Activated CD8-positive, alpha-beta T cell treated with anti-CD3 and anti-CD28 coated beads, Interleukin-2, amount 10 ng/mL, durations not matched to agents 7 days and 5 days (primary cell): ENCODE measurements around the gene EXT2. TPM values are rescaled to one million over a fixed set of nuclear protein-coding genes. Genes with fewer than 3 reads are reported as not detected.

ENCODE experiments used
- total RNA-seq, 2 experiments: library from RNA; stranded (reverse); gene quantifications; one replicate each; pipeline ENCODE4 v1.2.3, GENCODE V29; 2021

EXT2 gene
- total RNA-seq, 2 experiments from 2014 or later = 18.4 to 22.5 TPM

Other genes with a start within 250 kb of the EXT2 start
- 10 to 100 TPM; 43.7 to 49.1 TPM for gene ALKBH3, start 214.8 kb upstream of the EXT2 start, total RNA-seq
- gene C11orf96, start 153.0 kb upstream of the EXT2 start, total RNA-seq = 1 to 10 TPM in 1 of 2 experiments, under 1 TPM in 1; 0.55 to 1.1 TPM
- not detected for gene ACCSL, start 47.7 kb upstream of the EXT2 start, total RNA-seq
- gene ACCS, start 29.4 kb upstream of the EXT2 start, total RNA-seq = 1 to 10 TPM; 8.7 to 9.0 TPM
- not detected for gene ALX4, start 214.5 kb downstream of the EXT2 start, total RNA-seq